Measurements from ENCODE around the gene SNX22. TPM values are rescaled to one million over a fixed set of nuclear protein-coding genes. Genes with fewer than 3 reads are reported as not detected.

The SNX22 gene
- total and polyA plus RNA-seq, 2 of the 8 experiments (the other 6 are each of a cell fraction or from before 2014, with no cell fraction given) = 4.9 TPM

DNA sequence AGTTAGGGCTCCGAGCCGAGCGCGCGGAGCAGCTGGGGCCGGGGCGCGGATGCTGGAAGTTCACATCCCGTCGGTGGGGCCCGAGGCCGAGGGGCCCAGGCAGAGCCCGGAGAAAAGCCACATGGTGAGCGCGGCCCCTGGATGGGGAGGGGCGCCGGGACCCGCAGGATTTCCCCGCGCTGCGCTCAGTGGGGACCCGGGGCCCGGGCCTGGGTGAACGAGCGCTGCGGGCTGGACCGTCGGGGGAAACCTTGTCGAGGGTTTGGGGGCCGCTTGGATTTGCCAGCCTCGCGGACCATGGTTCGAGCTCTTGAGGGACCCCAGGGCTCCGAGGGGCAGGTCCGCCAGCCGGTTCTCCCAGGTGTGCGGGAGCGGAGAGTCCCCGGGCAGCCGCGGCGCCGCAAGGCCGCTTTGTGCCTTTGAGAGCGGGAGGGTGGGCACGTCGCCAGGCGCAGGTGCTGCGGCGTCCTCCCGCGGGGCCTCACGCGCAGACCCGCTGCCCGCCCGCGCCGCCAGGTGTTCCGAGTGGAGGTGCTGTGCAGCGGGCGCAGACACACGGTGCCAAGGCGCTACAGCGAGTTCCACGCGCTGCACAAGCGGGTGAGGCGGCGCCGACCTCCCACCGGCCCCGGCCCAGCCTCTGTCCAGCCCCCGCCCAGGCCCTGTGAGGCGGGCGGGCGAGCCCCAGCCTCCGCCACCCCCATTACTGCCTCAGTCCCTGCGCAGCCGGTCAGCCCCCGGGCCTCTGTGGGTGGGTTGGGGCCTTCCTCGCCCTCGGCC is at the start of gene SNX22 (continued):
- TF ChIP-seq FOSL1 (IDR thresholded peaks at IDR 0.05; ENCODE audit: insufficient read depth, low read depth, low read length) (peak; percentile 38; the same call in 1 of the 2 replicates), KDM4A (IDR thresholded peaks at IDR 0.05; ENCODE audit: low read depth, low read length, severe bottlenecking) (peak; percentile 73), TBP (IDR thresholded peaks at IDR 0.05; ENCODE audit: low read depth, low read length) (0 out of 2 replicates have a peak, but pooled peaks have one; percentile 3), EZH2 (IDR thresholded peaks at IDR 0.05; ENCODE audit: low read depth, low read length, severe bottlenecking) (peak; percentile 51)
- TF ChIP-seq, protein P1, sequence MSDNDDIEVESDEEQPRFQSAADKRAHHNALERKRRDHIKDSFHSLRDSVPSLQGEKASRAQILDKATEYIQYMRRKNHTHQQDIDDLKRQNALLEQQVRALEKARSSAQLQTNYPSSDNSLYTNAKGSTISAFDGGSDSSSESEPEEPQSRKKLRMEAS (IDR thresholded peaks at IDR 0.05) = peak; percentile 22; the same call in 1 of the 2 replicates
